ENCODE results near the gene CD180.
A peak's percentile ranks its signal among the peaks of the same experiment; 100 is the strongest.

Gene CD180

DNA sequence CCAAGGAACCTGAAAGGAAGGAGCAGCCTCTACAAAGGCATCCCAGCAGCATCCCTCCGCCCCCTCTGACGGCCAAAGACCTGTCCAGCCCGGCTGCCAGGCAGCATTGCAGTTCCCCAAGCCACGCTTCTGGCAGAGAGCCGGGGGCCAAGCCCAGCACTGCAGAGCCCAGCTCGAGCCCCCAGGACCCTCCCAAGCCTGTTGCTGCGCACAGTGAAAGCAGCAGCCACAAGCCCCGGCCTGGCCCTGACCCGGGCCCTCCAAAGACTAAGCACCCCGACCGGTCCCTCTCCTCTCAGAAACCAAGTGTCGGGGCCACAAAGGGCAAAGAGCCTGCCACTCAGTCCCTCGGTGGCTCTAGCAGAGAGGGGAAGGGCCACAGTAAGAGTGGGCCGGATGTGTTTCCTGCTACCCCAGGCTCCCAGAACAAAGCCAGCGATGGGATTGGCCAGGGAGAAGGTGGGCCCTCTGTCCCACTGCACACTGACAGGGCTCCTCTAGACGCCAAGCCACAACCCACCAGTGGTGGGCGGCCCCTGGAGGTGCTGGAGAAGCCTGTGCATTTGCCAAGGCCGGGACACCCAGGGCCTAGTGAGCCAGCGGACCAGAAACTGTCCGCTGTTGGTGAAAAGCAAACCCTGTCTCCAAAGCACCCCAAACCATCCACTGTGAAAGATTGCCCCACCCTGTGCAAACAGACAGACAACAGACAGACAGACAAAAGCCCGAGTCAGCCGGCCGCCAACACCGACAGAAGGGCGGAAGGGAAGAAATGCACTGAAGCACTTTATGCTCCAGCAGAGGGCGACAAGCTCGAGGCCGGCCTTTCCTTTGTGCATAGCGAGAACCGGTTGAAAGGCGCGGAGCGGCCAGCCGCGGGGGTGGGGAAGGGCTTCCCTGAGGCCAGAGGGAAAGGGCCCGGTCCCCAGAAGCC, 30.8 kb downstream of the CD180 start:
- H3K4me2 ChIP-seq (ENCODE audit: low read length): peak overlapping the region; percentile 96
- no peaks in the 10 kb centered on the region for H3K79me2 ChIP-seq (ENCODE audit: control insufficient read depth, low read length)
- no peaks in the 10 kb centered on the region for H3K9me3 ChIP-seq (ENCODE audit: control insufficient read depth, insufficient read depth, low read length)
- no peaks in the 10 kb centered on the region for H3K9me2 ChIP-seq (replicated peaks; ENCODE audit: control insufficient read depth, low read length)
- no peaks in the 10 kb centered on the region for H3K36me3 ChIP-seq (ENCODE audit: control insufficient read depth, low read length)
- H3K27ac ChIP-seq (ENCODE audit: low read depth, low read length): peak overlapping the region; percentile 78
- 0 out of 2 replicates have a peak, but pooled peaks cover 3% of the 10 kb centered on the region for H3F3A ChIP-seq (ENCODE audit: control insufficient read depth, insufficient read depth)
- TF ChIP-seq, protein P1, sequence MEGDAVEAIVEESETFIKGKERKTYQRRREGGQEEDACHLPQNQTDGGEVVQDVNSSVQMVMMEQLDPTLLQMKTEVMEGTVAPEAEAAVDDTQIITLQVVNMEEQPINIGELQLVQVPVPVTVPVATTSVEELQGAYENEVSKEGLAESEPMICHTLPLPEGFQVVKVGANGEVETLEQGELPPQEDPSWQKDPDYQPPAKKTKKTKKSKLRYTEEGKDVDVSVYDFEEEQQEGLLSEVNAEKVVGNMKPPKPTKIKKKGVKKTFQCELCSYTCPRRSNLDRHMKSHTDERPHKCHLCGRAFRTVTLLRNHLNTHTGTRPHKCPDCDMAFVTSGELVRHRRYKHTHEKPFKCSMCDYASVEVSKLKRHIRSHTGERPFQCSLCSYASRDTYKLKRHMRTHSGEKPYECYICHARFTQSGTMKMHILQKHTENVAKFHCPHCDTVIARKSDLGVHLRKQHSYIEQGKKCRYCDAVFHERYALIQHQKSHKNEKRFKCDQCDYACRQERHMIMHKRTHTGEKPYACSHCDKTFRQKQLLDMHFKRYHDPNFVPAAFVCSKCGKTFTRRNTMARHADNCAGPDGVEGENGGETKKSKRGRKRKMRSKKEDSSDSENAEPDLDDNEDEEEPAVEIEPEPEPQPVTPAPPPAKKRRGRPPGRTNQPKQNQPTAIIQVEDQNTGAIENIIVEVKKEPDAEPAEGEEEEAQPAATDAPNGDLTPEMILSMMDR (IDR thresholded peaks at IDR 0.05; ENCODE audit: low read depth, low read length, poor library complexity, severe bottlenecking): peak; percentile 77
- no peak for TF ChIP-seq EZH2phosphoT487 (IDR thresholded peaks at IDR 0.05; ENCODE audit: borderline replicate concordance, low read length)
- H3K27me3 ChIP-seq (ENCODE audit: control insufficient read depth, low read length): no peaks in the 10 kb centered on the region
- H3K4me3 ChIP-seq (ENCODE audit: low read length): peak overlapping the region; percentile 74
- no peaks in the 10 kb centered on the region for H4K20me1 ChIP-seq (ENCODE audit: control insufficient read depth, insufficient read depth, low read depth, low read length)
- H3K4me1 ChIP-seq (ENCODE audit: control insufficient read depth, low read length): peaks cover 46% of the 10 kb centered on the region

DNA sequence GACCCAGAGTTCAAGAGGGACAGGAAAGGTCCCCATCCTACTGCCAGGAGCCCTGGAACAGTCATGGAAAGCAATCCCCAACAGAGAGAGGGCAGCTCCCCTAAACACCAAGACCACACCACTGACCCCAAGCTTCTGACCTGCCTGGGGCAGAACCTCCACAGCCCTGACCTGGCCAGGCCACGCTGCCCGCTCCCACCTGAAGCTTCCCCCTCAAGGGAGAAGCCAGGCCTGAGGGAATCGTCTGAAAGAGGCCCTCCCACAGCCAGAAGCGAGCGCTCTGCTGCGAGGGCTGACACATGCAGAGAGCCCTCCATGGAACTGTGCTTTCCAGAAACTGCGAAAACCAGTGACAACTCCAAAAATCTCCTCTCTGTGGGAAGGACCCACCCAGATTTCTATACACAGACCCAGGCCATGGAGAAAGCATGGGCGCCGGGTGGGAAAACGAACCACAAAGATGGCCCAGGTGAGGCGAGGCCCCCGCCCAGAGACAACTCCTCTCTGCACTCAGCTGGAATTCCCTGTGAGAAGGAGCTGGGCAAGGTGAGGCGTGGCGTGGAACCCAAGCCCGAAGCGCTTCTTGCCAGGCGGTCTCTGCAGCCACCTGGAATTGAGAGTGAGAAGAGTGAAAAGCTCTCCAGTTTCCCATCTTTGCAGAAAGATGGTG, 31.6 kb downstream of the CD180 start:
- Histone ChIP-seq H3K36me3 (ENCODE audit: control insufficient read depth, low read length) (no peaks in the 10 kb centered on the region), H3K4me2 (ENCODE audit: low read length) (peak overlapping the region; percentile 96), H3K27me3 (ENCODE audit: control insufficient read depth, low read length) (no peaks in the 10 kb centered on the region), H3F3A (ENCODE audit: control insufficient read depth, insufficient read depth) (0 out of 2 replicates have a peak, but pooled peaks cover 3% of the 10 kb centered on the region), H3K79me2 (ENCODE audit: control insufficient read depth, low read length) (no peaks in the 10 kb centered on the region), H3K4me1 (ENCODE audit: control insufficient read depth, low read length) (peaks cover 53% of the 10 kb centered on the region), H3K4me3 (ENCODE audit: low read length) (peak overlapping the region; percentile 74; the same call in 1 of the 2 replicates), H3K9me2 (replicated peaks; ENCODE audit: control insufficient read depth, low read length) (no peaks in the 10 kb centered on the region), H4K20me1 (ENCODE audit: control insufficient read depth, insufficient read depth, low read depth, low read length) (no peaks in the 10 kb centered on the region), H3K9me3 (ENCODE audit: control insufficient read depth, insufficient read depth, low read length) (no peaks in the 10 kb centered on the region), H3K27ac (ENCODE audit: low read depth, low read length) (no peak overlapping the region; the same call in 1 of the 2 replicates)
- TF ChIP-seq EZH2phosphoT487 (IDR thresholded peaks at IDR 0.05; ENCODE audit: borderline replicate concordance, low read length): no peak
- TF ChIP-seq, protein P1 (IDR thresholded peaks at IDR 0.05; ENCODE audit: low read depth, low read length, poor library complexity, severe bottlenecking): no peak

DNA sequence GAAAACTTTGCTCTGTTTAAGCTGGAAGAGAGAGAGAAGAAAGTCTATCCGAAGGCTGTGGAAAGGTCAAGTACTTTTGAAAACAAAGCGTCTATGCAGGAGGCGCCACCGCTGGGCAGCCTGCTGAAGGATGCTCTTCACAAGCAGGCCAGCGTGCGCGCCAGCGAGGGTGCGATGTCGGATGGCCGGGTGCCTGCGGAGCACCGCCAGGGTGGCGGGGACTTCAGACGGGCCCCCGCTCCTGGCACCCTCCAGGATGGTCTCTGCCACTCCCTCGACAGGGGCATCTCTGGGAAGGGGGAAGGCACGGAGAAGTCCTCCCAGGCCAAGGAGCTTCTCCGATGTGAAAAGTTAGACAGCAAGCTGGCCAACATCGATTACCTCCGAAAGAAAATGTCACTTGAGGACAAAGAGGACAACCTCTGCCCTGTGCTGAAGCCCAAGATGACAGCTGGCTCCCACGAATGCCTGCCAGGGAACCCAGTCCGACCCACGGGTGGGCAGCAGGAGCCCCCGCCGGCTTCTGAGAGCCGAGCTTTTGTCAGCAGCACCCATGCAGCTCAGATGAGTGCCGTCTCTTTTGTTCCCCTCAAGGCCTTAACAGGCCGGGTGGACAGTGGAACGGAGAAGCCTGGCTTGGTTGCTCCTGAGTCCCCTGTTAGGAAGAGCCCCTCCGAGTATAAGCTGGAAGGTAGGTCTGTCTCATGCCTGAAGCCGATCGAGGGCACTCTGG, 32.6 kb downstream of the CD180 start:
- Histone ChIP-seq H3K79me2 (ENCODE audit: control insufficient read depth, low read length) (no peaks in the 10 kb centered on the region), H3K4me3 (ENCODE audit: low read length) (no peak overlapping the region), H3F3A (ENCODE audit: control insufficient read depth, insufficient read depth) (0 out of 2 replicates have a peak, but pooled peaks cover 3% of the 10 kb centered on the region), H3K4me1 (ENCODE audit: control insufficient read depth, low read length) (peaks cover 54% of the 10 kb centered on the region), H3K4me2 (ENCODE audit: low read length) (no peak overlapping the region), H3K9me2 (replicated peaks; ENCODE audit: control insufficient read depth, low read length) (no peaks in the 10 kb centered on the region), H3K27ac (ENCODE audit: low read depth, low read length) (no peak overlapping the region), H3K27me3 (ENCODE audit: control insufficient read depth, low read length) (no peaks in the 10 kb centered on the region), H3K36me3 (ENCODE audit: control insufficient read depth, low read length) (no peaks in the 10 kb centered on the region), H4K20me1 (ENCODE audit: control insufficient read depth, insufficient read depth, low read depth, low read length) (no peaks in the 10 kb centered on the region), H3K9me3 (ENCODE audit: control insufficient read depth, insufficient read depth, low read length) (no peaks in the 10 kb centered on the region)
- TF ChIP-seq EZH2phosphoT487 (IDR thresholded peaks at IDR 0.05; ENCODE audit: borderline replicate concordance, low read length): no peak
- TF ChIP-seq, protein P1 (IDR thresholded peaks at IDR 0.05; ENCODE audit: low read depth, low read length, poor library complexity, severe bottlenecking): no peak

Data from DOHH2 (cell line).